ENCODE measurements around the gene STYXL1.
"Not testable (repeated sequence)": the region's sequence is repeated elsewhere in the genome, so short reads cannot be mapped to it uniquely, and the experiment has no call there.

Gene STYXL1

DNA sequence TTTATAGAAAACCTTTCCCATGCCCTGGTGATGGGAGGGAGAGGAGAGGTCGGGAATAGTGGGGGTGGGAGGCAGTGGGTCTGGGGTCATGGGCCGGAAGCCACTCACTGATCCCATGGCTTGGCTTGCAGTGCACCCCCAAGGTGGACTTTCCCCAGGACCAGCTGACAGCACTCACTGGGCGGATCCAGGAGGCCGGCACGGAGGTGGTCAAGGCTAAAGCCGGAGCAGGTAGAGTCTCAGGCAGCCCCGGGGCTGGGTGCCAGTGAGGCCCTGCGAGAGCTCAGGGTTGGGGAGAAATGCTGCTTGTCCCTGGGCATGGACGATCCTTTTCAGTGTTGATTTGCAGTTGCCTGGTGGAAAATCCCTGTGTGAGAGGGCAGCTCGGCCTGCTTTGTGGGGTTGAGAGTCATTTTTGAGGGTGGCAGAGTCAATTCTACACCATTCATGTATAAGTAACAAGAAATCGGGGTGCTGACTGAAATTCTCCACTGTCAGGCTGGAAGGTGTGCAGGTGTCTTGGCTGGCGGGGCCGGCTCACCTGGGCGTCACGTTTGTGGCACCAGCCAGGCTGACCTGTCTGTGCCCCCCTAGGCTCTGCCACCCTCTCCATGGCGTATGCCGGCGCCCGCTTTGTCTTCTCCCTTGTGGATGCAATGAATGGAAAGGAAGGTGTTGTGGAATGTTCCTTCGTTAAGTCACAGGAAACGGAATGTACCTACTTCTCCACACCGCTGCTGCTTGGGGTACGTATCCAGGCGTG lies 16.6 kb upstream of the STYXL1 start:
- no peak for DNase-seq

DNA sequence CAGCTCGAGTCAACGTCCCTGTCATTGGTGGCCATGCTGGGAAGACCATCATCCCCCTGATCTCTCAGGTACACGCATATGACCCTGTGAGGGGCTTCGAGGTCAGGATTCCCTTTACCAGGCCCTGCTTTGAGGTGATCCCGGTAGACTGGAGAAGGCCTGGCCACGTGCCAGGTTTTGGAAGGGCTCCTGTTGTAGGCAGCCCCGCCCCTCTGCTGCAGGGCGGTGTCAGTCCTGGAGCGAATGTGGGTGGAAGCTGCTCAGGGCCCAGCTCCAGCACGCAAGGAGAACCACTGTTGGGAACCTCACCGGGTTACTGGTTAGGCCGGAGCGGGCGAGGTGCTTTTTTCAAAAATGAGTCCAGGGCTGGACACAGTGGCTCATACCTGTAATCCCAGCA lies 15.7 kb upstream of the STYXL1 start:
- peak; percentile 59 for DNase-seq

DNA sequence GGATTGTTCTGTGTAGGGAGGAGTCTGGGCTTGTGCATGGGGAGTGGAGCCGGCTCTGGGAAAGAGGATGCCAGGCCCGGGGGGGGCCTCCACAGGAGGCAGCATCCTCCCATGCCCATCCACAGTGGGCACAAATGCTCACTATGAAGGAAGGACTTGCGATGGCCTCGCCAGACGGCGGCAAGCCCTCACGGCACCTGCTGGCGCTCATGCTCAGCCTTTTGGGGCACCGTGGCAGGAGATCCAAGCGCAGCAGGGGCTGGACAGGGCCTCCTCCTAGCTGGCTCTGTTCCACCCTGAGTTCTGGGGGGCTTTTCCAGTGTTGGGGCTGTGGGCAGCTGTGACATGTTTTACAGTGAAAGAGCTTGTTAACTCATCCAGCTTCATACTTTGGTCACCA lies 15.3 kb upstream of the STYXL1 start:
- no peak for DNase-seq

DNA sequence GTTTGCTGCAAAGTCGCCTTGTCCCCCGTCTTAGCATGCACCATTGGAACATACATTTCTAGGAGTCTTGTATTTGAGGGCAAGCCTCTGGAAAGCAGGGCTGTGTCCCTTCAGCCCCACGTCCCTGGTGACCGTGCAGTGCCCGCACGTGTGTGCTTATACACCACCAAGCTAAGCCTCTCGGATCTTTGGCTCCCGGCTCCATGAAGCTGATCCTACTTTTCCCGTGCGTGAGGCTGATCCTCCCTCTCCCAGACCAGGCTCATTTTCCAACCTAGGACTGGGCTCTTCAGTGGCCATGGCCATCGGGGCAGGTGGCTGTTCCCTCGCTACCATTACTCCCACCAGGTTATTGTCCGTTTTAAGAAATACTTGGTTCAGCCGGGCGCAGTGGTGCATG lies 14.5 kb upstream of the STYXL1 start:
- no peak for DNase-seq

DNA sequence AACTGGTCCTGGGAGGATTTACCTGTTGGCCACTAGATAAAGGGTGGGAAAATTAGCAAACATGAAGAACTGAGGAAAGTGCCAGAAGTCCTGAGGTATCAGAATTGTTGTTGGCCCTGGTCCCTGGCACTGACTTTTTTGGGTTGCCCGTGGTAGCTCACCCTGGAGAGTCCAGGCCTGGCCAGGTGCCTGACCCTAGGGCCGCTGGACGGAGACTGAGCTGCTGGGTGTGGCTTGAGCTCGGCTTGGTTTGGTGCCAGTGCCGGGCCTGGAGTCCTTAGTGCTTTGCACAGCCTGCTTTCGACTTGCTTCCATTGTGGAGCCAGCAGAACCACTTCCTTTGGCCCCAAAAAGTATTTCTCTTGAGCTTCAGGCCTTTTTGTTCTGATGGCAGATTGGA lies 13.0 kb upstream of the STYXL1 start:
- no peak for DNase-seq

DNA sequence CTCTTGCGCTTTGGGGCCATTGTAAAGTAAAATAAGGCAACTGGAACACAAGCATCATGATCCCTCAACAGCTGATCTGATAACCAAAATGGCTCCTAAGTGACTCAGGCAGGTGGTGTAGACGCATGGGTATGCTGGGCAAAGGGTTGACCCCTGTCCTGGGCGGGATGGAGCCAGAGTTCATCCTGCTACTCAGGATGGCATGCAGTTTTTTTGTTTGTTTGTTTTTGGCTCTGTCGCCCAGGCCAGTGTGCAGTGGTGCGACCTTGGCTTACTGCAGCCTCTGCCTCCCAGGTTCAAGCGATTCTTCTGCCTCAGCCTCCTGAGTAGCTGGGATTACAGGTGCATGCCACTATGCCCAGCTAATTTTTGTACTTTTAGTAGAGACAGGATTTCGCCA lies 10.9 kb upstream of the STYXL1 start:
- DNase-seq, result not testable (repeated sequence)

DNA sequence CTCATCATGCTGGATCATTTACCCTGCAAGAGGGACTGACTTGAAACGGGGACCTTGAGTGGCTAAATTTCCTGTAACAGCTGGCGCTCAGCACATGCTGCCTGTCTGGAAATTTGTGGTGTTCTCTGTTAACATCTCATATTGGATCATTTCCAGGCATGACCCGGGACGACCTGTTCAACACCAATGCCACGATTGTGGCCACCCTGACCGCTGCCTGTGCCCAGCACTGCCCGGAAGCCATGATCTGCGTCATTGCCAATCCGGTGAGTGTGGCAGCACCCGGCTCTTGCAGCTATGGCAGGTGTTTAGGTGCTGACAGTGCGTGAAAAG lies 10.0 kb upstream of the STYXL1 start:
- no peak for DNase-seq

DNA sequence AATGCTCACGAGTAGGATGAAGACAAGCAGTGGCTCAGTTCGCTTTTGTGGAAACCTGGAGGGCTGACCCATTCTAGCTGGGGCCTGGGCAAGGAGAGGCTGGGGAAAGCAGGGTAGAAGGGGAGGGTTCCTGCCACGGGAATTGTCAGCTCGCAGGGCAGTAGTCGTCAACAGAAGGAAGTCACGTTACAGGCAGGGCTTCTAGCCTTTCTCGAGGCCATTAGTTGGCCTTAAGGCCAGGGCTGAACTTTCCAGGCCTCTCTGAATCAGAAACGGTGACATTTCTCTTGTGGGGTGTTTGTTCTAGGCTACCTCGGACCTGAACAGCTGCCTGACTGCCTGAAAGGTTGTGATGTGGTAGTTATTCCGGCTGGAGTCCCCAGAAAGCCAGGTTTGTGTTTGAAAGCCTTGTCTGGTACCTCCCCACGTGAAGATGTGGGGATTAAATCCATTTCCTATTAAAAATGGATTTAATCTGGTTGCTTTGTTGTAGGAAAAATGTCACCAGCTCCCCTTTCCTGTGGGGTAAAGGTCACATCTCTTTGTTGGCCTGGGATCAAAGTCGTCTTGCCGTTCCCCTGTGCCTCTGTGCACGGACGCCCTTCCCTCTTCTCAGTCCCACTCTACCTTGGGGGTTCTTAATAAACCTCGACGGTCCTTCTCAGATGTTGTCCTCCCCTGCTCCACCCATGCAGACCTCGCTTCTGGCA lies 9.5 kb upstream of the STYXL1 start:
- DNase-seq, result no peak

DNA sequence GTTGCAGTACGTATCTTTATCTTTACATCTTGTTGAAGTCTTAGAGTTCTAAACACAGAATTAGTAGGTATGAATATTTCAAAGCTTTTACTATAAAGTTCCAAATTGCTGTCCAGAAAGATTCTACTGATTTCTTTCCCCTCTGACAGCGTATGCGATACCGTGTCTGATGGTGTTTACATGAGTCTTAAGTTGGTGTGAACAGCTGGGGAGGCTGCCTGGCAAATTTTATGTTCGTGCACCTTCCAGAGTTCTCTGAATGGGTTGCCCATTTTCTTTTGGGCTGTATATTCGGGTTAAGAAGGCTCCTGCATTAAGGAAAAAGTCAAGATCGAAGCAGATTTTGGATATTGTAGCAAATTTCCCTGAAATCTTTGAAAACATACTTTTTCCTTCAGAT lies 8.4 kb upstream of the STYXL1 start:
- DNase-seq, result no peak

DNA sequence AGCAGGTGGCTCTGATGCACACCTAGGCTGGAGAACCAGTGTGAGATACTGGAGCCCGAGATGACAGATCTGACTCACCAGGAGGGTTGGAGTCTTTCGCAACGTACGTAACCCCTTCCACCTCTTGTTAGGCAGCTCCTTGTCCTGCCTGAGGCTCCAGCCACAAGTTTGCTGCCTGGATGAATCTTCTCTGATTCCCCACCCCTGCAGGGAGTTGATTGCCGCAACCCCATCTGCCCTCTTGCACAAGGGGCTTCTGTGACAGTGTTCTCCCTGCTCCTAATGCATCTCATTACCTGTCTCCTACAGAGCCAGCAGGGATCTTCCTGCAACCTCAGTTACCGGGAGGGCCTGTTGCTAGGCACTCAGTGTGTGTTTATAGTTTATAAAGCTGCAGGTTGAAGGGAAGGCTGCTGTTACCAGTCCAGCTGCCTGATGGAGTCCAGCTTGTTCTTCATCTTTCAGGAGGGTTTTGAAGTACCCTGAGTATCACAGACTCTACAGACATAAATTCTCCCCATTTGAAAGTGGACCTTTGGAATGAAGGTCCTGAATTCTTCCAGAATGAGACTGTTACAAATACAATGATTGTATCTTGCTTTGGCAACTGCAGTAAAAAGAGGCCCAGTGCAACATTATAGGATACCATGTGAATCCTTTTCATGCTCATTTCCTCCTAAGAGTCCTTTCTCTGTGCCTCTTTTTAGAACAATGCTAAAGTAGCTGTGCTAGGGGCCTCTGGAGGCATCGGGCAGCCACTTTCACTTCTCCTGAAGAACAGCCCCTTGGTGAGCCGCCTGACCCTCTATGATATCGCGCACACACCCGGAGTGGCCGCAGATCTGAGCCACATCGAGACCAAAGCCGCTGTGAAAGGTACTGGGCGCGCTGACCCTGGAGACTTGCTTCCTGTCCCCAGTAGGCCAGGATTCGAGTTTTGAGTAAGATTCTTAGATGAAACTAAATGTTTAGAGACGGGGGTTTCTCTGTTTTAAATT lies 6.6 kb upstream of the STYXL1 start:
- DNase-seq, result peak; percentile 82

DNA sequence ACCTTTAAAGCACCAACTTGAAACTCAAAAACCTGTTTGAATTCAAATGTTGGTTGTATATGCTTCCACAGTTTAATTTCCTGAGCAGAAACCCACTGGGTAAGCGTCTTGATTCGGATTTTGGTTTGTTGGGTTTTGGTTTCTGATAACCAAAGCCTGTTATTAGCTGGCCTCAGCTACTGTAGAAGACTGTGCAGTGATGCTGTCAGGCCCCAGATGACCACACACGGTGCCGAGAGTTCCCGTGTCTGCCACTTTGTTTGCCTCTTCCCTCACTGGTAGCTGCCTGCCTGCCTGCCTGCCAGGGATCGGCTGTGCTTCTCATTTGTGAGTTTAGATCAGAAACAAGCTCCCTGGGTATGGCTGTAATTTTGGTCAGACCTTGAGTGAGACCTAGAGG lies 5.7 kb upstream of the STYXL1 start:
- DNase-seq, result no peak

DNA sequence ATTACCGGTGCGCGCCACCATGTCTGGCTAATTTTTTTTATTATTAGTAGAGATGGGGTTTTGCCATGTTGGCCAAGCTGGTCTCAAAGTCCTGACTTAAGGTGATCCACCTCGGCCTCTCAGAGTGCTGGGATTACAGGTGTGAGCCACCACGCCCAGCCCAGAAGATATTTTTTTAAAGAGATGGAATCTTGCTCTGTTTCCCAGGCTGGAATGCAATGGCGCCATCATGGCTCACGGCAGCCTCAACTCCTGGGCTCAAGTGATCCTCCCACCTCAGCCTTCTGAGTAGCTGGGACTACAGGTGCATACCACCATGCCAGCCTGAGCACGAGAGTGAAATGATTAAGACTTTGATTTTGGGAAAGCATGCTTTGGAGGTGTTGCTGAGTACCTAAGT lies 4.9 kb upstream of the STYXL1 start:
- DNase-seq, result not testable (repeated sequence)

DNA sequence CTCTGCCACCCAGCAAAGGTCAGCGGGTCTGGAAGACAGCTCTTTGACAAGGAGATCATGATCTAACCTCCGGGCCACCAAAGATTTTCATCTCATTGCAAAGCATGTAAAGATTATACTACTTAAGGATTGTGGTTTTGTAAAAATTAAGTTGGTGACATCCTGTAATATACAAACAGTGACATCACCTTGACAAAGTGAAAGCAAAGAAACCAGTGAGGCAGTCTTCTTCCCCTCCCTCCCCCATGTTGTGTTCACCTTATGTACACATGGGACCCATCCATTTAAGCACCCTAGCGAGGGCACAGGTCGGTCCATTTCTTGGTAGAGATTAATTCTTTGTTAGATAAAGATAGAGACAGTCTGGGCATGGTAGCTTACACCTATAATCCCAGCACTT lies 4.0 kb upstream of the STYXL1 start:
- DNase-seq, result no peak

DNA sequence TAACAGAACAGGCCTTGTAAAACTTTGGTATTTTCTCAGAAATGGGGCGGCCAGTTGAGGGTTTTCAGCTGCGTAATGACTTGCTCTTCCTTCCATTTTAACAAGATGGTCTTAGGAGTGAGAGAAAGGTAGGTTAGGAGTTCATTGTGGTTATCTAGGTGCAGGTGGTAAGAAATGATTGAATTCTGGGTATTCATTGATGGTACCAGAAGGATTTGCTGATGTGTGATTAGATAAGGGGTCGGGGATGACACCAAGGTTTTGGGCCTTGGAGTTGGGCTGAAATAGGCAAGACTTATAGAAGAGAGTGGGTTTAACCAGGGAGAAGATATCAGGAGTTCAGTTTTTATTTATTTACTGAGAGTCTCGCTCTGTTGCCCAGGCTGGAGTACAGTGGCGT lies 2.7 kb upstream of the STYXL1 start:
- no peak for DNase-seq

DNA sequence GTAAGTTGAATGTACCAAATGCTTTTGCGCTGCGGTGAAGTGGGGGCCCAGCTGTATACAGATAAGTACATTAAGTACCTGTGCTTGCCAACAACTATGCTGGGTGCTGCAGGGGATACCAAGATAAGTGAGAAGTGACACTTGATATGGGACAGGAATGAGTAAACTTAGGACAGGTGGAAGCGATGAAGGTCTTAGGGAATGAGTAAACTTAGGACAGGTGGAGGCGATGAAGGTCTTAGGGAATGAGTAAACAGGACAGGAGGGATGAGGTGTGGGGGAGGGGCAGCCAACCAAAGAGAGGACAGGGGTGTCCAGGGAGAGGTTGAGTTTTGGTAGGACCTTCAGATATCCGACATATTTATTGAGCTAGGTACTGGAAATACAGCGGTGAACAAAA lies 1.5 kb upstream of the STYXL1 start:
- no peak for DNase-seq

DNA sequence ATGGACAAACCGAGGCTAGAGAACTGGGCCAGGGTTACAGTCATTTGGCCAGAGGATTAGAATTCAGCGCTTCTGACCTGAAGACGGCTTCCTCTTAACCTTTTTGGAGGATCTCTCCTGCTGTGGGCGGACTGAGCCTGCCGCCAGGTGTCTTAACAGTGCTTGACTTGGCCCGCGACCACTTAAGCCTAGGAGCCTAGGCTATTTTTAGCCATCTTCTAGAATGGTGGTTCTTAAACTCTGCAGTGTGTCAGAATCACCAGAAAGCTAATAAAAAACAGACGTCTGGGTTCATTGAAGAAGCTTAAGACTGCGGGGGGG lies 828 bp upstream of the STYXL1 start:
- DNase-seq, result no peak

DNA sequence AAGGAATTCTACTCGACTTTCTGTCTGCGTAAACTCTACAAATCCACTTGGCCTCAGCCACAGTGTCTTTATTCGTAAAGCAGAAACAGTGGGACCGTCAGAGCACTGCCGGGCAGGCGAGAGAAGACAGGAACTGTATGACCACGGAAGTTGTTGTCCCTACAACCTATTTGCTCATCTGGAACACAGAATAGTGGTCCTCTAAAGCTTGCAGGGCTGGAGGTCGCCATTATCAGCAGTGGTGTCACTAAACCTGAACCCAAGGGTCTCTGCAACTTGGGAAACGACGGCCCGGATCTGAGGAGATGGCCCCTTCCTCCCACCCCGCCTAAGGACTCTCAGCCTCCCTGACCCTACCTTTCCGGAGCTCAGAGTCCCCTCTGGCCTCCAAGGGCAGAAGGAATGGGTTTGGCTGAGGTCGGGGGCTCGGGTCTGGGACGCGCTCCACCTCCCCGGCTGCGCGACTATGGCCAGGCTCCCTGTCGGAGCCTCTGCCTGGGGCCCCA lies 442 bp downstream of the STYXL1 start:
- DNase-seq, result no peak

DNA sequence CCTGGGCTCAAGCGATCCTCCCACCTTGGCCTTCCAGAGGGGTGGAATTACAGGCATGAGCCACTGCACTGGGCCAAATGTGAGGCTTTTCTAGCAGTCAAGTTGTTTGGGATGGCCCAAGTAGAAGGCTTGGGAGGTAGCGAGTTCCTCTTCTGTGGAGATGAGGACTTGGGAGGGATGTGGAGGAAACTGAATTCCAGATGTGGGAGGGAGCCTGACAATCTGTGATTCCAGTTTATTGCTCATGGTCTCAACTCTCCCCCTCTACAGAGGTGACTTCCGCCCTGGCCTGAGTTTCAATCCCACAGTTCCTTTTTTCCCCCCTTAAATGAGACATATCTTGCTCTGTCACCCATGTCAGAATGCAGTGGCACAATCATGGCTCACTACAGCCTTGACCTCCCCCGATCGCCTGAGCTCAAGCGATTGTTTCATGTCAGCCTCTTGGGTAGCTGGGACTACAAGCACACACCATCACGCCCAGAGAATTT lies 3.4 kb downstream of the STYXL1 start:
- no peak for DNase-seq

DNA sequence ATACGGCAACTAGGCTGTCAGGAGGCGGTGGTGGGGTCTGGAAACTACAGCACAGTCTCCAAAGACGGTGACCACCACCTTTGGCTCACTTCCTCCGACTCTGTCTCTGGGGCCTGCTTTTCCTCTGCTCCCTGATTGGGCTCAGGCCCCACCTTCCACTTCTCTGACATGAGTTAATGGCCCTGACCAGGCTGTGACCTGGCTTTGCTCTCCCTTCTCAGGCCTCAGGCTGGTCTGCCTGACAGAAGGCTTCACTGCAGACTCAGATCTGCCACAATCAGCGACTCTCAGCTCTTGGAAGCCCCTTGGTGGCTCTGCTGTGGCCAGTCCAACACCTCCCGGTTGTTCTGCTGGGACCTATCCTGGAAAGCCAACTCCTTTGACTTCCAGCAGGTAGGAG lies 7.7 kb downstream of the STYXL1 start:
- no peak for DNase-seq

DNA sequence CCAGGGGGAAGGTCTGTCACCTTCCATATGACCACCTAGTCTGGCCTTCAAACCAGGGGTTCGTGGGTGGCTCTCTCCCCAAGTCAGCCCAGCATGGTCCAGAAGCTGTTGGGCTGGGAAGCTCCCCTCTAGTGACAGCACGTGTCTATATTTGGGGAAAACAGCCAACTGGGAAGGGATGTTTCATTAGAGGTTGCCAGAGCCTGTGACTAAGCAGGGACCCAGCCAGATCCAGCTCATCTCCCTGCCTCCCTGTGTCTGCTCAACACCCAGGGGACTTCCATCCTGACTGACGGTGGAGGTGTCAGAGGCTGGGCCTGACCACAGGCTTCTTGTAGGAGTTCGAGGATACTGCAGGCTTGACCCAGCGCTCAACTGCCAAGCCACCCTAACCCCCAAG lies 10.5 kb downstream of the STYXL1 start:
- DNase-seq, result no peak

DNA sequence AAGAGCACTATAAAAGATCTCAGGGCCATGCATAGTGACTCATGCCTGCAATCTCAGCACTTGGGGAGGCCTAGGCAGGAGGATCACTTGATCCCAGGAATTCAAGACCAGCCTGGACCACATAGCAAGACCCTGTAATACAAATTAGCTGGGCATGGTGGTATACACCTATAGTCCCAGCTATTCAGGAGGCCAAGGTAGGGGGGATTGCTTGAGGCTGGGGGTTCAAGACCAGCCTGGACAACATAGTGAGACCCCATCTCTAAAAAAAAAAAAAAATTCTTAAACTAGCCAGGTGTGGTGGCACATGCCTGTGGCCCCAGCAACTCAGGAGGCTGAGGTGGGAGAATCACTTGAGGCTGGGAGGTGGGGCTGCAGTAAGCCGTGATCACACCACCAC lies 15.8 kb downstream of the STYXL1 start:
- DNase-seq, result no peak

DNA sequence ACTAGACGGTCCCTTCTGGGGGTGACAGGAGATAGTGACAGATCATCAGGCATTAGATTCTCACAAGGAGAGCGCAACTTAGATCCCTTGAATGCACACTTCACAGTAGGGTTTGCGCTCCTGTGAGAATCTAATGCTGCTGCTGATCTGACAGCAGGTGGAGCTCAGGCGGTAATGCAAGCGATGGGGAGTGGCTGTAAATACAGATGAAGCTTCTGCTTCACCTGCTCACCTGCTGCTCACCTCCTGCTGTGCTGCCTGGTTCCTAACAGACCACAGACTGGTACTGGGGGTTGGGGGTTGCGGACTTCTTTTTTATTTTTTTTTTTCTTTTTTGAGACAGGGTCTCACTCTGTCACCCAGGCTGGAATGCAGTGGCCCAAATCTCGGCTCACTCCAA lies 18.1 kb downstream of the STYXL1 start:
- DNase-seq, result peak; percentile 33

DNA sequence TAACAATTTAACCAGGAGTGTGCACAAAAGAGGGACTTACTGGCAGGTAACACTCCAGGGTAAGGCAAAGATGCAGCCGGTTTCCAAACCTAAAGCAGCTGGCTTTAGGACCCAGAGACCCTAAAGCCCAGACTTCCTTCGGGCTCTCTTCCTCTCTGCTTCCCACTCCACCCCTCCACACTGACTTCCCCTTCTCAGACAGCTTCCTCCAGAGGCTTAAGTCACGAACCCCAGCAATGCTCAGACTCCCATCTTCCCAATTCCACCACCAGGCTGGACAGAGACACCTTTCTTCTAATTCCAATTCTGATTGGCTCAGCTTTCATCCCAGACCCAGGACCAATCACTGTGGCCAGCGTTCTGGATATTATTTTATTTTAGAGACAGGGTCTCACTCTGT lies 24.8 kb downstream of the STYXL1 start:
- DNase-seq, result no peak
